K562 (cell line): Measurements from ENCODE around the gene OXNAD1. TPM values are rescaled to one million over a fixed set of nuclear protein-coding genes. Genes with fewer than 3 reads are reported as not detected.

Source experiments
- ATAC-seq: fragments of 200-7000 bp; cut with Tn5 transposase; 3 replicates; pipeline ENCODE4 v1.9.1; 2020; ENCODE audit warnings: moderate library complexity
- BruUV-seq: library from RNA; stranded (reverse); fragments of 400-500 nt; replicated peaks from 2 replicates; lab custom pipeline; 2021; lab: Mats Ljungman, UMichigan
- CTCF ChIA-PET: fragments of 300-600 bp; formaldehyde crosslinking; extraction: SDS; loops from one replicate; lab custom pipeline; 2021; ENCODE audit warnings: low intra/inter-chr PET ratio; lab: Yijun Ruan, JAX
- POLR2A ChIA-PET: fragments of 300-600, 350-650 bp; sonication (Branson Sonifier 250); formaldehyde crosslinking; extraction: SDS; loops from one replicate; lab custom pipeline; 2021; ENCODE audit warnings: antibody characterized with exemption, inconsistent platforms; lab: Yijun Ruan, JAX
- DNase-seq, 4 experiments: peaks; one replicate each; pipeline versions ENCODE4 v3.0.0 to v3.0.0-alpha.2; 2011 to 2018; ENCODE audit warnings: low spot score in 3 of 4, mixed read lengths in 3 of 4; ENCODE audit errors: extremely low read depth in 1 of 4
- FAIRE-seq: peaks from 2 replicates; lab custom pipeline; 2011; peaks lifted over from hg19 to GRCh38; lab: Jason Lieb, UNC
- H2AFZ ChIP-seq: 2 replicates; pipeline ENCODE4 v1.6.0; 2011; ENCODE audit warnings: low read depth, low read length, control low read depth, inconsistent platforms
- H3K27ac ChIP-seq: fragments of 200-600 bp; 3 replicates; pipeline ENCODE4 v1.8.0; 2011; ENCODE audit warnings: low read depth, mild to moderate bottlenecking, control low read depth, inconsistent platforms, low read length, moderate library complexity, mixed read lengths; ENCODE audit errors: extremely low read depth
- H3K27me3 ChIP-seq, 2 experiments: fragments of 300-600 bp in 1 of 2; 2 replicates in 1 of 2; 3 replicates in 1 of 2; pipeline versions ENCODE4 v1.6.0 to v1.8.0; 2011; ENCODE audit warnings: inconsistent platforms in 2 of 2, low read length in 2 of 2, mild to moderate bottlenecking in 1 of 2, mixed read lengths in 1 of 2, moderate library complexity in 1 of 2; ENCODE audit not compliant: control insufficient read depth in 2 of 2, insufficient read depth in 2 of 2
- H3K36me3 ChIP-seq: fragments of 300-600 bp; 3 replicates; pipeline ENCODE4 v1.8.0; 2011; ENCODE audit warnings: mild to moderate bottlenecking, low read length, inconsistent platforms; ENCODE audit not compliant: control insufficient read depth, insufficient read depth
- H3K4me1 ChIP-seq, 2 experiments: fragments of 200-600 bp in 1 of 2; replicated peaks in 1 of 2; 2 replicates in 1 of 2; 3 replicates in 1 of 2; pipeline versions ENCODE4 v1.5.1 to v1.8.0; 2011; ENCODE audit warnings: inconsistent platforms in 2 of 2, low read length in 2 of 2, mild to moderate bottlenecking in 1 of 2, mixed read lengths in 1 of 2, moderate library complexity in 1 of 2; ENCODE audit not compliant: control insufficient read depth in 2 of 2, insufficient read depth in 2 of 2
- H3K4me2 ChIP-seq: 2 replicates; pipeline ENCODE4 v1.6.1; 2011; ENCODE audit warnings: low read length, control low read depth, inconsistent platforms, mixed read lengths; ENCODE audit not compliant: insufficient read depth
- H3K4me3 ChIP-seq: fragments of 200-600 bp; sonication (generic), shearing (Covaris generic); 2 replicates; pipeline ENCODE4 v1.5.1; 2016; ENCODE audit warnings: control low read depth, inconsistent platforms
- H3K79me2 ChIP-seq: fragments of 200-600 bp; 3 replicates; pipeline ENCODE4 v1.8.0; 2011; ENCODE audit warnings: low read length, inconsistent platforms; ENCODE audit not compliant: control insufficient read depth, insufficient read depth
- H3K9ac ChIP-seq, 2 experiments: 2 replicates each; pipeline versions ENCODE4 v1.6.0 to v1.6.1; 2011; ENCODE audit warnings: low read depth in 2 of 2, low read length in 2 of 2, control low read depth in 1 of 2, inconsistent platforms in 1 of 2, mild to moderate bottlenecking in 1 of 2, mixed read lengths in 1 of 2; ENCODE audit not compliant: insufficient read depth in 1 of 2
- H3K9me1 ChIP-seq: one replicate; pipeline ENCODE4 v1.6.0; 2011; ENCODE audit warnings: inconsistent platforms, mild to moderate bottlenecking, low read length, moderate library complexity; ENCODE audit not compliant: control insufficient read depth, insufficient read depth
- H3K9me3 ChIP-seq: replicated peaks from 2 replicates; pipeline ENCODE4 v1.5.1; 2011; ENCODE audit warnings: low read depth, low read length, inconsistent platforms; ENCODE audit not compliant: control insufficient read depth, insufficient read depth
- H4K20me1 ChIP-seq: replicated peaks from 2 replicates; pipeline ENCODE4 v1.6.1; 2011; ENCODE audit warnings: low read length, inconsistent platforms, mixed read lengths; ENCODE audit not compliant: control insufficient read depth, insufficient read depth
- ATF3 ChIP-seq, 2 experiments: fragments of 450-650 bp in 1 of 2; sonication (generic) in 1 of 2; formaldehyde crosslinking in 1 of 2; IDR thresholded peaks in 1 of 2; conservative IDR thresholded peaks in 1 of 2; 2 replicates each; pipeline versions ENCODE4 v1.6.1 to v1.8.1; 2016 to 2023; ENCODE audit warnings: mild to moderate bottlenecking in 2 of 2, moderate library complexity in 2 of 2, inconsistent platforms in 1 of 2, missing genetic modification reagents in 1 of 2
- ATF7 ChIP-seq: fragments of 450-650 bp; IDR thresholded peaks from 2 replicates; pipeline ENCODE4 v1.7.1; 2014; ENCODE audit warnings: mild to moderate bottlenecking, moderate library complexity
- CBFA2T3 ChIP-seq: fragments of 450-650 bp; IDR thresholded peaks from 2 replicates; pipeline ENCODE4 v1.6.1; 2017
- JUND ChIP-seq, 2 experiments: IDR thresholded peaks; 2 replicates in 1 of 2; 3 replicates in 1 of 2; pipeline ENCODE4 v1.6.1; 2011; ENCODE audit warnings: borderline replicate concordance in 2 of 2, low read depth in 2 of 2, low read length in 2 of 2, improper control_type of control experiment in 1 of 2, missing biosample characterization in 1 of 2, missing genetic modification characterization in 1 of 2, missing genetic modification reagents in 1 of 2
- MXI1 ChIP-seq: IDR thresholded peaks from 2 replicates; pipeline ENCODE4 v1.6.1; 2011; ENCODE audit warnings: low read depth, mild to moderate bottlenecking, improper control_type of control experiment, low read length
- NCOA2 ChIP-seq, 2 experiments: fragments of 450-650 bp; IDR thresholded peaks; 2 replicates each; pipeline ENCODE4 v1.6.1; 2018; ENCODE audit warnings: mild to moderate bottlenecking in 2 of 2, moderate library complexity in 1 of 2; ENCODE audit not compliant: partially characterized antibody in 2 of 2
- POLR2H ChIP-seq: IDR thresholded peaks from 2 replicates; pipeline ENCODE4 v1.6.1; 2016; ENCODE audit warnings: missing genetic modification characterization, low read depth, mild to moderate bottlenecking, control low read depth, missing compliant biosample characterization, moderate library complexity
- ZNF354B ChIP-seq: fragments of 250-450 bp; sonication (Bioruptor Pico); IDR thresholded peaks from 2 replicates; pipeline ENCODE4 v1.4.0; 2020
- WGBS: fragments of 100-300 bp; shearing (Covaris generic); methylation state at CpG from one replicate; pipeline ENCODE4 v1.1.6; 2016; ENCODE audit warnings: low coverage, mixed read lengths; ENCODE audit not compliant: insufficient coverage; ENCODE audit errors: missing lambda C conversion rate; 5-methylcytosine and 5-hydroxymethylcytosine counted together
- in situ Hi-C: fragments of 300-500 bp; cut with MboI; formaldehyde crosslinking; loops from 4 replicates; pipeline ENCODE4 v1.15.0; 2018; ENCODE audit warnings: inconsistent platforms, mixed read lengths
- intact Hi-C: fragments of 100-400 bp; cut with micrococcal nuclease; formaldehyde crosslinking; loops from 2 replicates; pipeline ENCODE4 v1.14.2; 2022
- polyA plus RNA-seq, 8 experiments: library from polyadenylated mRNA; depleted of rRNA in 4 of 8; stranded (reverse) in 5 of 8; unstranded in 3 of 8; fragments of >200 nt; fragmentation: Nextera tagmentation in 2 of 8; fragmentation: Illumina TruSeq in 1 of 8; extraction: Ambion mirVana in 2 of 8; extraction: Trizol in 1 of 8; gene quantifications; 2 replicates each; pipeline versions ENCODE4 v1.2.1 to v1.2.3, GENCODE V29; 2011 to 2014; ENCODE audit warnings: inconsistent platforms in 1 of 8, missing spikeins in 1 of 8
- total RNA-seq, 7 experiments: library from RNA; depleted of rRNA in 6 of 7; stranded (reverse); fragments of >200 nt in 6 of 7; fragmentation: Illumina TruSeq in 2 of 7; extraction: Trizol in 2 of 7; gene quantifications; 2 replicates each; pipeline versions ENCODE4 v1.2.1 to v1.2.3, GENCODE V29; 2011 to 2021; ENCODE audit warnings: low replicate concordance in 1 of 7

OXNAD1 gene
- total and polyA plus RNA-seq, 9 of the 15 experiments (the other 6 are each of a cell fraction or from before 2014, with no cell fraction given), result 12.8 to 44.4 (median 41.1) TPM

- TF ChIP-seq ZNF354B (CRISPR knock-in tag) (no peak), MXI1 (no peak)
These were observed 40.1 kb downstream of the OXNAD1 start (continued) for GRCh38 chr3:16305111-16305541.

GRCh38 chr3:16307832-16308531 lies 43.0 kb downstream of the OXNAD1 start:
- peaks cover 31% of the 10 kb centered on the region; the same call in 1 of the 3 replicates for H3K79me2 ChIP-seq
- CTCF ChIA-PET, result no interaction called here
- 50% methylated on average over 5 of the region's 5 CpGs for WGBS
- POLR2A ChIA-PET, result no interaction called here
- TF ChIP-seq ATF3 (IDR thresholded peaks at IDR 0.05), result peak; percentile 89
- no peak for TF ChIP-seq ATF3 (CRISPR knock-in tag; conservative IDR thresholded peaks at IDR 0.05)
- TF ChIP-seq NCOA2 (IDR thresholded peaks at IDR 0.05; ENCODE audit: partially characterized antibody in 2 of 2), result no peak
- no peak for TF ChIP-seq POLR2H (tag)
- TF ChIP-seq ATF7, result peak; percentile 58; the same call in 1 of the 2 replicates
- peak; percentile 31; the same call in 1 of the 2 replicates for TF ChIP-seq JUND (IDR thresholded peaks at IDR 0.05; ENCODE audit: borderline replicate concordance, low read depth, low read length)
- TF ChIP-seq JUND (tag; IDR thresholded peaks at IDR 0.05; ENCODE audit: borderline replicate concordance, low read depth, low read length), result peak; percentile 70; the same call in 2 of the 3 replicates
- TF ChIP-seq CBFA2T3, result peak; percentile 9; the same call in 1 of the 2 replicates
- TF ChIP-seq, all 486 proteins: peak for 4
- Histone ChIP-seq H3K4me3 (no peak overlapping the region), H3K27me3 (no peaks in the 10 kb centered on the region), H4K20me1 (peaks cover 15% of the 10 kb centered on the region), H3K4me1 (peaks cover 17 to 52% of the 10 kb centered on the region in 2 experiments), H3K4me2 (no peak overlapping the region), H3K27ac (no peak overlapping the region), H3K9ac (no peak overlapping the region), H2AFZ (no peak overlapping the region), H3K9me3 (no peaks in the 10 kb centered on the region), H3K36me3 (peaks cover 74% of the 10 kb centered on the region), H3K9me1 (peaks cover 4% of the 10 kb centered on the region)
- FAIRE-seq (no peak), ATAC-seq (no peak), DNase-seq (no peak)
- no TSS peak for BruUV-seq
- intact Hi-C loops (no loop called here), in situ Hi-C loops (no loop called here)
